Measurements from ENCODE around the gene ARAP2. TPM values are rescaled to one million over a fixed set of nuclear protein-coding genes. Genes with fewer than 3 reads are reported as not detected.

Gene ARAP2
- total RNA-seq, 1 donor: 3.6 TPM

GRCh38 chr4:36041340-36041739, 203.0 kb downstream of the ARAP2 start:
- Histone ChIP-seq H3K79me2 (ENCODE audit: insufficient read depth, low read length) (no peaks in the 10 kb centered on the region), H3K4me2 (ENCODE audit: insufficient read depth, low read length) (no peak overlapping the region), H4K20me1 (ENCODE audit: insufficient read depth, low read length) (no peaks in the 10 kb centered on the region), H3K9me3 (ENCODE audit: low read depth, low read length) (no peaks in the 10 kb centered on the region), H2AFZ (ENCODE audit: low read length) (no peak overlapping the region), H3K4me1 (ENCODE audit: insufficient read depth, low read length) (no peaks in the 10 kb centered on the region), H3K27me3 (ENCODE audit: insufficient read depth, low read length) (no peaks in the 10 kb centered on the region), H3K4me3 (ENCODE audit: insufficient read depth, low read length) (no peak overlapping the region), H3K27ac (ENCODE audit: low read depth, low read length) (no peak overlapping the region), H3K36me3 (ENCODE audit: insufficient read depth, low read length) (no peaks in the 10 kb centered on the region)
- no peak for DNase-seq (ENCODE audit: insufficient read length, low spot score, missing footprints)
- no peak for TF ChIP-seq CTCF (IDR thresholded peaks at IDR 0.05; ENCODE audit: extremely low read depth, low read depth, low read length)

DNA sequence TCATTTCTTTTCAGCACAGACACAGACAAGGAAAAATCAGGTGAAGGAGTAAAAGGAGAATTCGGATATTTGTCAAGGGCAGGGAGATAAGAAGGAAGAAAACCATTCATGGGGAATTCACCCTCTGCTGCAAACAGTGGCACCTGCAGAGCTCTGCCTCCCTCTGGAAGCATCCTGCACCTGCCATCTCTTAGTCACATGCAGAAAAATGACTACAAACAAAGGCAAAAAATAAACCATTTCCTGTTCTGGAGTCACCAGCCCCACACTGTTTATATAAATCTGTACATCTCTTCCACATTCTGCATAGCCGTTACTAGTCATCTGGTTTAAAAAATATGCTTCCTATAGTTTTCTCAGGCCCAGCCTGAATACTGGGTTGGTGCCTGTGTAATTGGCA, 205.3 kb downstream of the ARAP2 start:
- Histone ChIP-seq H3K27ac (ENCODE audit: low read depth, low read length) (no peak overlapping the region), H2AFZ (ENCODE audit: low read length) (no peak overlapping the region), H3K4me1 (ENCODE audit: insufficient read depth, low read length) (no peaks in the 10 kb centered on the region), H3K27me3 (ENCODE audit: insufficient read depth, low read length) (no peaks in the 10 kb centered on the region), H3K9me3 (ENCODE audit: low read depth, low read length) (no peaks in the 10 kb centered on the region), H3K79me2 (ENCODE audit: insufficient read depth, low read length) (no peaks in the 10 kb centered on the region), H3K4me2 (ENCODE audit: insufficient read depth, low read length) (no peak overlapping the region), H4K20me1 (ENCODE audit: insufficient read depth, low read length) (no peaks in the 10 kb centered on the region), H3K4me3 (ENCODE audit: insufficient read depth, low read length) (no peak overlapping the region), H3K36me3 (ENCODE audit: insufficient read depth, low read length) (no peaks in the 10 kb centered on the region)
- DNase-seq (ENCODE audit: insufficient read length, low spot score, missing footprints): no peak
- no peak for TF ChIP-seq CTCF (IDR thresholded peaks at IDR 0.05; ENCODE audit: extremely low read depth, low read depth, low read length)

DNA sequence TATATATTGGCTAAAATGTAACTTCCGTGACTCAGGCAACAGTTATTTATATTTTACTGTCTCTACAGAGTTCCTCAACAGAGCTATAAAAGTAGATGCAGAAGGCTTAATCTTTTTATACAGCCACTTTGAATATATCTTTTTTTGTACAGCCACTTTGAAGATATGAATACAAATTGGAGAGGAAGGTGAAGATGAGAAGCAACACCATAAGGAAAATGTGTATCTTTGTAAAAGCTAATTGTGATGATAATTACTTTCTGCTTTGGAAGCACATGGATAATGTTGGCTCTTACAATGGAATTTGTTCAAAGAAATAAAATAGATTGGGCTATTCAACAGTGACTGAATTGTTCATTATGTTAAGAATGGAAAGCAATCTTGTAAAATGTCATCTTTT, 205.8 kb downstream of the ARAP2 start:
- Histone ChIP-seq H3K36me3 (ENCODE audit: insufficient read depth, low read length) (no peaks in the 10 kb centered on the region), H3K4me1 (ENCODE audit: insufficient read depth, low read length) (no peaks in the 10 kb centered on the region), H3K4me2 (ENCODE audit: insufficient read depth, low read length) (no peak overlapping the region), H3K27me3 (ENCODE audit: insufficient read depth, low read length) (no peaks in the 10 kb centered on the region), H4K20me1 (ENCODE audit: insufficient read depth, low read length) (no peaks in the 10 kb centered on the region), H3K4me3 (ENCODE audit: insufficient read depth, low read length) (no peak overlapping the region), H3K27ac (ENCODE audit: low read depth, low read length) (no peak overlapping the region), H3K79me2 (ENCODE audit: insufficient read depth, low read length) (no peaks in the 10 kb centered on the region), H2AFZ (ENCODE audit: low read length) (no peak overlapping the region), H3K9me3 (ENCODE audit: low read depth, low read length) (no peaks in the 10 kb centered on the region)
- no peak for DNase-seq (ENCODE audit: insufficient read length, low spot score, missing footprints)
- TF ChIP-seq CTCF (IDR thresholded peaks at IDR 0.05; ENCODE audit: extremely low read depth, low read depth, low read length): no peak

GRCh38 chr4:36037127-36037526, 207.2 kb downstream of the ARAP2 start:
- DNase-seq (ENCODE audit: insufficient read length, low spot score, missing footprints): no peak
- H3K4me3 ChIP-seq (ENCODE audit: insufficient read depth, low read length): no peak overlapping the region
- TF ChIP-seq CTCF (IDR thresholded peaks at IDR 0.05; ENCODE audit: extremely low read depth, low read depth, low read length): no peak
- H3K27me3 ChIP-seq (ENCODE audit: insufficient read depth, low read length): no peaks in the 10 kb centered on the region
- H3K27ac ChIP-seq (ENCODE audit: low read depth, low read length): no peak overlapping the region
- H3K9me3 ChIP-seq (ENCODE audit: low read depth, low read length): no peaks in the 10 kb centered on the region
- H3K36me3 ChIP-seq (ENCODE audit: insufficient read depth, low read length): no peaks in the 10 kb centered on the region
- H3K4me1 ChIP-seq (ENCODE audit: insufficient read depth, low read length): no peaks in the 10 kb centered on the region
- no peaks in the 10 kb centered on the region for H4K20me1 ChIP-seq (ENCODE audit: insufficient read depth, low read length)
- H3K79me2 ChIP-seq (ENCODE audit: insufficient read depth, low read length): no peaks in the 10 kb centered on the region
- H2AFZ ChIP-seq (ENCODE audit: low read length): no peak overlapping the region
- H3K4me2 ChIP-seq (ENCODE audit: insufficient read depth, low read length): no peak overlapping the region
